Measurements from ENCODE around the gene CACHD1. TPM values are rescaled to one million over a fixed set of nuclear protein-coding genes. Genes with fewer than 3 reads are reported as not detected.

The CACHD1 gene
- total and polyA plus RNA-seq, 2 of the 4 experiments (the other 2 are of a cell fraction), result 2.9 to 5.9 TPM

- Histone ChIP-seq H3K14ac (replicated peaks; ENCODE audit: low read depth, low read length) (no peak overlapping the region; the same call in 1 of the 2 replicates), H3K4me1 (ENCODE audit: control insufficient read depth, insufficient read depth, low read length) (no peaks in the 10 kb centered on the region), H4K20me1 (ENCODE audit: insufficient read depth, low read length) (no peaks in the 10 kb centered on the region), H3K18ac (ENCODE audit: low read depth, low read length) (no peak overlapping the region), H2BK20ac (ENCODE audit: low read depth, low read length) (no peak overlapping the region), H3K4me3 (ENCODE audit: insufficient read depth, low read depth, low read length) (no peak overlapping the region), H2AK5ac (ENCODE audit: low read depth, low read length) (no peak overlapping the region), H3K9me3 (ENCODE audit: control insufficient read depth, insufficient read depth, low read length) (no peaks in the 10 kb centered on the region), H3K27me3 (ENCODE audit: control insufficient read depth, insufficient read depth, low read length) (no peaks in the 10 kb centered on the region), H3K23ac (ENCODE audit: low read depth, low read length) (no peak overlapping the region), H3K36me3 (ENCODE audit: control insufficient read depth, insufficient read depth, low read length) (peaks cover 3% of the 10 kb centered on the region; the same call in 1 of the 2 replicates), H2AFZ (replicated peaks; ENCODE audit: low read length, poor library complexity) (no peak overlapping the region), H3K9ac (ENCODE audit: low read depth, low read length) (no peak overlapping the region), H2AK9ac (replicated peaks; ENCODE audit: low read depth, low read length, poor library complexity) (no peak overlapping the region), H4K5ac (ENCODE audit: low read depth, low read length) (no peak overlapping the region), H3K4me2 (ENCODE audit: low read depth, low read length) (no peak overlapping the region), H2BK5ac (ENCODE audit: low read depth, low read length, poor library complexity, severe bottlenecking) (no peak overlapping the region), H3K4ac (ENCODE audit: low read depth, low read length) (no peak overlapping the region), H2BK120ac (ENCODE audit: low read depth, low read length) (no peak overlapping the region), H3K56ac (ENCODE audit: extremely low read depth, insufficient read depth, low read length) (no peak overlapping the region), H3K9me1 (ENCODE audit: insufficient read depth, low read length) (no peaks in the 10 kb centered on the region; the same call in 1 of the 2 replicates), H2BK15ac (ENCODE audit: low read depth, low read length) (no peak overlapping the region), H3K79me1 (ENCODE audit: low read depth in 1 of 2, low read length in 2 of 2) (no peaks in the 10 kb centered on the region), H3K27ac (ENCODE audit: insufficient read depth, low read length) (no peak overlapping the region), H4K91ac (ENCODE audit: insufficient read depth, low read depth, low read length) (no peak overlapping the region), H4K8ac (ENCODE audit: low read depth in 2 of 2, low read length in 2 of 2) (no peak overlapping the region)
- ATAC-seq (ENCODE audit: low read depth) (no peak), DNase-seq (no peak)
- in situ Hi-C loops (cut with MboI; ENCODE audit: low sequenced_read_pairs) (loop anchor here (10.0 kb wide), 1 partner anchor 414 kb away; no protein-coding TSS in a partner anchor), dilution Hi-C loops (cut with HindIII; ENCODE audit: low sequenced_read_pairs, unreplicated experiment) (no loop called here), intact Hi-C loops (cut with micrococcal nuclease) (no loop called here)
- POLR2A ChIA-PET (ENCODE audit: unreplicated experiment), result no interaction called here
- CTCF ChIA-PET, result no interaction called here
- WGBS, 2 experiments (ENCODE audit: extremely low coverage in 2 of 2, insufficient read length in 1 of 2), result no CpG with 5 or more reads among the region's 6 CpGs
- TF ChIP-seq FOS (IDR thresholded peaks at IDR 0.05; ENCODE audit: low read depth, low read length), result no peak
- no peak for TF ChIP-seq RAD21 (IDR thresholded peaks at IDR 0.05; ENCODE audit: low read length)
- TF ChIP-seq POLR2A (IDR thresholded peaks at IDR 0.05; ENCODE audit: low read depth, low read length), result no peak
- no peak for TF ChIP-seq ELK1 (IDR thresholded peaks at IDR 0.05; ENCODE audit: borderline replicate concordance, low read depth, low read length)
- no peak for TF ChIP-seq NFE2L2 (IDR thresholded peaks at IDR 0.05; ENCODE audit: low read depth, low read length)
- no peak for TF ChIP-seq CHD1 (IDR thresholded peaks at IDR 0.05; ENCODE audit: low read depth, low read length)
- TF ChIP-seq CEBPB (IDR thresholded peaks at IDR 0.05; ENCODE audit: low read depth, low read length), result no peak
- TF ChIP-seq MXI1 (IDR thresholded peaks at IDR 0.05; ENCODE audit: borderline replicate concordance, low read depth, low read length), result no peak
- no peak for TF ChIP-seq MAFK (IDR thresholded peaks at IDR 0.05; ENCODE audit: low read depth, low read length)
- no peak for TF ChIP-seq RFX5 (IDR thresholded peaks at IDR 0.05; ENCODE audit: low read depth, low read length)
- no peak for TF ChIP-seq RCOR1 (IDR thresholded peaks at IDR 0.05; ENCODE audit: insufficient replicate concordance, low read length)
- TF ChIP-seq USF2 (IDR thresholded peaks at IDR 0.05; ENCODE audit: low read depth, low read length), result no peak
- TF ChIP-seq CTCF (conservative IDR thresholded peaks at IDR 0.05; ENCODE audit: low read depth, low read length), result no peak
- TF ChIP-seq MAZ (IDR thresholded peaks at IDR 0.05; ENCODE audit: borderline replicate concordance, low read depth, low read length), result no peak
- no peak for TF ChIP-seq SMC3 (IDR thresholded peaks at IDR 0.05; ENCODE audit: low read depth, low read length)
- no peak for TF ChIP-seq BHLHE40 (IDR thresholded peaks at IDR 0.05; ENCODE audit: low read depth, low read length)
- BruUV-seq (replicated peaks), result no TSS peak
Measured at GRCh38 chr1:64679177-64679576, 209.2 kb downstream of the CACHD1 start.
